SK-N-SH (cell line): Measurements from ENCODE around the gene GPR101. TPM values are rescaled to one million over a fixed set of nuclear protein-coding genes. Genes with fewer than 3 reads are reported as not detected.

Experiments
- CTCF ChIA-PET: fragments of 300-600, 350-600 bp; formaldehyde crosslinking; extraction: SDS; loops from one replicate; lab custom pipeline; 2021; lab: Yijun Ruan, JAX
- POLR2A ChIA-PET: fragments of 350-600 bp; sonication (Branson Sonifier 250); formaldehyde crosslinking; extraction: SDS; loops from one replicate; lab custom pipeline; 2020; ENCODE audit warnings: antibody characterized with exemption, inconsistent platforms; lab: Yijun Ruan, JAX
- DNase-seq: peaks from one replicate; pipeline ENCODE4 v3.0.0; 2012
- H2AFZ ChIP-seq: fragments of 200-600 bp; sonication (generic); 2 replicates; pipeline ENCODE4 v1.8.1; 2016; ENCODE audit warnings: antibody characterized with exemption, mild to moderate bottlenecking, low read depth
- H3F3A ChIP-seq: fragments of 200-600 bp; sonication (generic); replicated peaks from 2 replicates; pipeline ENCODE3; 2016; ENCODE audit warnings: antibody characterized with exemption, mild to moderate bottlenecking; ENCODE audit not compliant: insufficient read depth
- H3K27ac ChIP-seq, 2 experiments: fragments of 200-500 bp in 1 of 2; fragments of 200-600 bp in 1 of 2; sonication (Bioruptor generic) in 1 of 2; sonication (generic), shearing (Covaris generic) in 1 of 2; 2 replicates each; pipeline versions ENCODE4 v1.5.1 to v1.6.1; 2014 to 2016; ENCODE audit warnings: low read depth in 2 of 2, inconsistent platforms in 1 of 2, low read length in 1 of 2, mild to moderate bottlenecking in 1 of 2, mixed read lengths in 1 of 2
- H3K27me3 ChIP-seq: fragments of 200-600 bp; sonication (generic), shearing (Covaris generic); 2 replicates; pipeline ENCODE4 v1.6.1; 2016; ENCODE audit warnings: mixed run types; ENCODE audit not compliant: insufficient read depth
- H3K36me3 ChIP-seq, 2 experiments: fragments of 200-500 bp in 1 of 2; fragments of 200-600 bp in 1 of 2; sonication (Bioruptor generic) in 1 of 2; sonication (generic) in 1 of 2; replicated peaks in 1 of 2; 2 replicates each; pipeline versions ENCODE3 to v1.5.1; 2014 to 2016; ENCODE audit warnings: low read length in 1 of 2, mild to moderate bottlenecking in 1 of 2; ENCODE audit not compliant: insufficient read depth in 2 of 2, control insufficient read depth in 1 of 2
- H3K4me1 ChIP-seq, 2 experiments: fragments of 200-500 bp in 1 of 2; fragments of 200-600 bp in 1 of 2; sonication (Bioruptor generic) in 1 of 2; sonication (generic), shearing (Covaris generic) in 1 of 2; 2 replicates each; pipeline versions ENCODE4 v1.5.1 to v1.6.1; 2014 to 2016; ENCODE audit warnings: low read depth in 1 of 2, low read length in 1 of 2, mixed run types in 1 of 2; ENCODE audit not compliant: insufficient read depth in 2 of 2, control insufficient read depth in 1 of 2
- H3K4me2 ChIP-seq: fragments of 200-600 bp; sonication (generic), shearing (Covaris generic); 2 replicates; pipeline ENCODE4 v1.6.1; 2017; ENCODE audit warnings: mixed run types
- H3K4me3 ChIP-seq, 2 experiments: fragments of 200-500 bp in 1 of 2; fragments of 200-600 bp in 1 of 2; sonication (Bioruptor generic) in 1 of 2; sonication (generic), shearing (Covaris generic) in 1 of 2; 2 replicates each; pipeline versions ENCODE4 v1.5.1 to v1.8.1; 2014 to 2016; ENCODE audit warnings: low read depth in 2 of 2, inconsistent platforms in 1 of 2, low read length in 1 of 2, mild to moderate bottlenecking in 1 of 2, mixed read lengths in 1 of 2, moderate library complexity in 1 of 2
- H3K79me2 ChIP-seq: fragments of 200-600 bp; sonication (generic); 2 replicates; pipeline ENCODE4 v1.8.1; 2017; ENCODE audit warnings: mild to moderate bottlenecking; ENCODE audit not compliant: insufficient read depth
- H3K9ac ChIP-seq: fragments of 200-600 bp; sonication (generic); 2 replicates; pipeline ENCODE4 v1.6.1; 2017; ENCODE audit warnings: mixed run types
- H3K9me2 ChIP-seq: fragments of 200-600 bp; sonication (generic); 2 replicates; pipeline ENCODE4 v1.6.1; 2017; ENCODE audit warnings: mixed run types
- H3K9me3 ChIP-seq: fragments of 200-600 bp; sonication (generic); 2 replicates; pipeline ENCODE4 v1.6.1; 2017; ENCODE audit warnings: mixed run types, mild to moderate bottlenecking, moderate library complexity
- H4K20me1 ChIP-seq: fragments of 200-600 bp; sonication (generic); 2 replicates; pipeline ENCODE4 v1.6.1; 2017; ENCODE audit warnings: mild to moderate bottlenecking, mixed run types; ENCODE audit not compliant: insufficient read depth
- CHD2 ChIP-seq: fragments of 150-350 bp; IDR thresholded peaks from 2 replicates; pipeline ENCODE4 v1.6.1; 2018; ENCODE audit warnings: low read length; ENCODE audit not compliant: partially characterized antibody
- EZH2phosphoT487 ChIP-seq: fragments of 200-600 bp; sonication (generic); IDR thresholded peaks from 2 replicates; pipeline ENCODE4 v1.6.1; 2017; ENCODE audit warnings: low read depth, mixed run types, mild to moderate bottlenecking, antibody characterized with exemption, moderate library complexity, borderline replicate concordance
- FOXJ3 ChIP-seq: sonication (generic); formaldehyde crosslinking; IDR thresholded peaks from 2 replicates; pipeline ENCODE4 v1.5.1; 2020; ENCODE audit warnings: mild to moderate bottlenecking, missing genetic modification reagents
- GABPA ChIP-seq: IDR thresholded peaks from 2 replicates; pipeline ENCODE4 v1.4.0; 2012; ENCODE audit warnings: low read depth, mild to moderate bottlenecking
- MEF2A ChIP-seq: IDR thresholded peaks from 2 replicates; pipeline ENCODE4 v1.4.0; 2012; ENCODE audit warnings: low read depth, borderline replicate concordance
- MXI1 ChIP-seq: IDR thresholded peaks from 2 replicates; pipeline ENCODE4 v1.6.1; 2012; ENCODE audit warnings: mild to moderate bottlenecking, low read depth, low read length, improper control_type of control experiment
- RAD21 ChIP-seq: IDR thresholded peaks from 2 replicates; pipeline ENCODE4 v1.6.1; 2012; ENCODE audit warnings: mild to moderate bottlenecking, low read length
- SMC3 ChIP-seq: IDR thresholded peaks from 2 replicates; pipeline ENCODE4 v1.6.1; 2012; ENCODE audit warnings: low read depth, low read length, improper control_type of control experiment
- WGBS: methylation state at CpG from one replicate; pipeline ENCODE4 v1.1.6; 2017; ENCODE audit warnings: low lambda C conversion rate; 5-methylcytosine and 5-hydroxymethylcytosine counted together
- polyA plus RNA-seq, 3 experiments: library from polyadenylated mRNA; depleted of rRNA; stranded (reverse); fragments of >200 nt; gene quantifications; 2 replicates each; pipeline ENCODE4 v1.2.3, GENCODE V29; 2012
- TF ChIP-seq, protein P1 (sequence below): IDR thresholded peaks from 2 replicates; pipeline ENCODE4 v1.6.1; 2012; ENCODE audit warnings: mild to moderate bottlenecking, low read depth, low read length, moderate library complexity
- TF ChIP-seq, protein P2 (sequence below): fragments of 150-350 bp; IDR thresholded peaks from 2 replicates; pipeline ENCODE4 v1.6.1; 2016; ENCODE audit warnings: mild to moderate bottlenecking, low read depth, low read length

Gene GPR101
- polyA plus RNA-seq, 1 of the 3 experiments (the other 2 are of a cell fraction) = not detected

DNA sequence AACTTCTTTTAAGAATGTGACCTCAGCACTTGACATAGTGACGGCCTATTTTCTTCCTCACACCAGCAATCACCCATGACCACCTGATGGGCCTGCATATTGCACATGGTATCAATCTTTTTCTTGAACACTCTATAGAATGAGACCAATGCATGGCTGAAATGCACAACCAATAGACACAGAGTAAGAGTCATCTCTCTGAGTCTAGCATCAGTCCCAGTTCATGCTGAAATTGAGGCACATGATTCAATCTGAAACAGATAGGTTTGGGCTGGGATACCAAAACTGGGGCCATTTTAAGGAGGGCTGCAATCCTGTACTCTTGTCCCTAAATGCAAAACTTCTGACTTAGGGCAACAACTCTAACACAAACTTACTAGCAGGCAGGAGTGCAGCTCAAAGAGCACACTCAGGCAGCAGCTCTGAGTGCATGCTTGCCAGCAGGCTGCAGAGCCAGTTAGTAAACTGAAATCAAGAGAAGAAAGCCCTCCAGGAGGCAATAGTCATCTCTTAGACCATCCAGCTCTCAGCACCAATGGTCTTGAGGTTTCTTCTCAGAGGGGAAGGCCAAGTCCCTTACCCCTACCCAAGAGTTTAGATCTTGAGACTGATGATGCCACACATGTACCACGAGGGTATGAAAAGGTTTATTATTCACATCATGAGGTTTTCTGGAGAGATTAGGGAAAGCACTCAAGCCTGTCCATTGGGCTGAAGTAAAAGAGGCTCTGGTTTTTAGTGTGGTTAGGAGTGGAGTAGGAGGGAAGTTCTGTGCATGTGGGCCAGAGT is 24.7 kb upstream of the GPR101 start:
- Histone ChIP-seq H3K4me3 (no peak overlapping the region), H3K27ac (no peak overlapping the region), H3K9me2 (no peaks in the 10 kb centered on the region), H2AFZ (no peak overlapping the region), H3K4me1 (no peaks in the 10 kb centered on the region), H3K27me3 (peaks cover 6% of the 10 kb centered on the region; the same call in 1 of the 2 replicates), H3F3A (no peaks in the 10 kb centered on the region), H3K79me2 (no peaks in the 10 kb centered on the region), H3K4me2 (no peak overlapping the region), H3K9me3 (no peaks in the 10 kb centered on the region), H4K20me1 (no peaks in the 10 kb centered on the region), H3K36me3 (no peaks in the 10 kb centered on the region), H3K9ac (no peak overlapping the region)
- CTCF ChIA-PET = no interaction called here
- POLR2A ChIA-PET = no interaction called here
- 0% methylated on average over 2 of the region's 2 CpGs for WGBS
- DNase-seq = no peak
- TF ChIP-seq RAD21 = no peak
- TF ChIP-seq GABPA = no peak
- no peak for TF ChIP-seq SMC3
- TF ChIP-seq, protein P1, sequence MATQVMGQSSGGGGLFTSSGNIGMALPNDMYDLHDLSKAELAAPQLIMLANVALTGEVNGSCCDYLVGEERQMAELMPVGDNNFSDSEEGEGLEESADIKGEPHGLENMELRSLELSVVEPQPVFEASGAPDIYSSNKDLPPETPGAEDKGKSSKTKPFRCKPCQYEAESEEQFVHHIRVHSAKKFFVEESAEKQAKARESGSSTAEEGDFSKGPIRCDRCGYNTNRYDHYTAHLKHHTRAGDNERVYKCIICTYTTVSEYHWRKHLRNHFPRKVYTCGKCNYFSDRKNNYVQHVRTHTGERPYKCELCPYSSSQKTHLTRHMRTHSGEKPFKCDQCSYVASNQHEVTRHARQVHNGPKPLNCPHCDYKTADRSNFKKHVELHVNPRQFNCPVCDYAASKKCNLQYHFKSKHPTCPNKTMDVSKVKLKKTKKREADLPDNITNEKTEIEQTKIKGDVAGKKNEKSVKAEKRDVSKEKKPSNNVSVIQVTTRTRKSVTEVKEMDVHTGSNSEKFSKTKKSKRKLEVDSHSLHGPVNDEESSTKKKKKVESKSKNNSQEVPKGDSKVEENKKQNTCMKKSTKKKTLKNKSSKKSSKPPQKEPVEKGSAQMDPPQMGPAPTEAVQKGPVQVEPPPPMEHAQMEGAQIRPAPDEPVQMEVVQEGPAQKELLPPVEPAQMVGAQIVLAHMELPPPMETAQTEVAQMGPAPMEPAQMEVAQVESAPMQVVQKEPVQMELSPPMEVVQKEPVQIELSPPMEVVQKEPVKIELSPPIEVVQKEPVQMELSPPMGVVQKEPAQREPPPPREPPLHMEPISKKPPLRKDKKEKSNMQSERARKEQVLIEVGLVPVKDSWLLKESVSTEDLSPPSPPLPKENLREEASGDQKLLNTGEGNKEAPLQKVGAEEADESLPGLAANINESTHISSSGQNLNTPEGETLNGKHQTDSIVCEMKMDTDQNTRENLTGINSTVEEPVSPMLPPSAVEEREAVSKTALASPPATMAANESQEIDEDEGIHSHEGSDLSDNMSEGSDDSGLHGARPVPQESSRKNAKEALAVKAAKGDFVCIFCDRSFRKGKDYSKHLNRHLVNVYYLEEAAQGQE = no peak
- no peak for TF ChIP-seq FOXJ3 (CRISPR knock-in tag)
- TF ChIP-seq MXI1 = no peak
- TF ChIP-seq, protein P2, sequence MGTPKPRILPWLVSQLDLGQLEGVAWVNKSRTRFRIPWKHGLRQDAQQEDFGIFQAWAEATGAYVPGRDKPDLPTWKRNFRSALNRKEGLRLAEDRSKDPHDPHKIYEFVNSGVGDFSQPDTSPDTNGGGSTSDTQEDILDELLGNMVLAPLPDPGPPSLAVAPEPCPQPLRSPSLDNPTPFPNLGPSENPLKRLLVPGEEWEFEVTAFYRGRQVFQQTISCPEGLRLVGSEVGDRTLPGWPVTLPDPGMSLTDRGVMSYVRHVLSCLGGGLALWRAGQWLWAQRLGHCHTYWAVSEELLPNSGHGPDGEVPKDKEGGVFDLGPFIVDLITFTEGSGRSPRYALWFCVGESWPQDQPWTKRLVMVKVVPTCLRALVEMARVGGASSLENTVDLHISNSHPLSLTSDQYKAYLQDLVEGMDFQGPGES = no peak
- no peak for TF ChIP-seq CHD2
- no peak for TF ChIP-seq EZH2phosphoT487
- TF ChIP-seq MEF2A = no peak
